Rectal smooth muscle tissue (tissue), 1 donor: ENCODE measurements around the gene ACTR6.

Experiments used
- H3K27ac ChIP-seq: one replicate; pipeline ENCODE4 v1.7.0; 2013; ENCODE audit warnings: low read depth, low read length, inconsistent platforms
- H3K27me3 ChIP-seq: one replicate; pipeline ENCODE4 v1.7.0; 2013; ENCODE audit warnings: low read length; ENCODE audit not compliant: control insufficient read depth, insufficient read depth
- H3K36me3 ChIP-seq: one replicate; pipeline ENCODE4 v1.7.0; 2013; ENCODE audit warnings: low read length; ENCODE audit not compliant: control insufficient read depth, insufficient read depth
- H3K4me1 ChIP-seq: one replicate; pipeline ENCODE4 v1.7.0; 2013; ENCODE audit warnings: low read length; ENCODE audit not compliant: control insufficient read depth, insufficient read depth
- H3K4me3 ChIP-seq: one replicate; pipeline ENCODE4 v1.7.0; 2013; ENCODE audit warnings: low read length
- H3K9ac ChIP-seq: one replicate; pipeline ENCODE4 v1.7.0; 2013; ENCODE audit warnings: low read length

The ACTR6 gene

GRCh38 chr12:100200463-100201181 lies at the start of gene ACTR6:
Gene ACTR6 (plus strand): TSS chr12:100200815. CDS start chr12:100200852, 37 bp downstream.
- H3K4me3 ChIP-seq = peak within 1 kb of the TSS; percentile 94
- no peaks in the 10 kb centered on the region for H3K27me3 ChIP-seq
- H3K4me1 ChIP-seq = peaks cover 3% of the 10 kb centered on the region
- peak within 1 kb of the TSS; percentile 77 for H3K27ac ChIP-seq
- peak within 1 kb of the TSS; percentile 32 for H3K9ac ChIP-seq
- no peaks in the 10 kb centered on the region for H3K36me3 ChIP-seq

DNA sequence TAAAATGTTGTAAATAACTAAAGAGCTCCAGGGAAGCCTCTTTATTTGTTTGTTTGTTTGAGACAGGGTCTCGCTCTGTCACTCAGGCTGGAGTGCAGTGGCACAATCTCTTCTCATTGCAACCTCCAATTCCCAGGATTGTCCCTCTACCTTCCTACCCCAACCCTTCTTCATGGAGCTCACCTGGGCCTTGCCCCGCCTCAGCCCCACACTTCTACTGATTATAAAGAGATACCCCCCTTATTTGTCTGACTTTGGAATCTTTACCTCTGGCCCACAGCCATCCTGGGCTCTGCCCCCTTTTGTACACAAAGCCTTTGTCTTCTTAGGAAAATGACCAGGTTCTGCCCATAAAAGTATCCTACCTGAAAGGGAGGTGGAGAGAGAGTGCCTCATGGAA lies 48.8 kb upstream of the ACTR6 start:
- no peak overlapping the region for H3K9ac ChIP-seq
- no peaks in the 10 kb centered on the region for H3K36me3 ChIP-seq
- H3K27me3 ChIP-seq = no peaks in the 10 kb centered on the region
- no peaks in the 10 kb centered on the region for H3K4me1 ChIP-seq
- no peak overlapping the region for H3K4me3 ChIP-seq
- no peak overlapping the region for H3K27ac ChIP-seq

DNA sequence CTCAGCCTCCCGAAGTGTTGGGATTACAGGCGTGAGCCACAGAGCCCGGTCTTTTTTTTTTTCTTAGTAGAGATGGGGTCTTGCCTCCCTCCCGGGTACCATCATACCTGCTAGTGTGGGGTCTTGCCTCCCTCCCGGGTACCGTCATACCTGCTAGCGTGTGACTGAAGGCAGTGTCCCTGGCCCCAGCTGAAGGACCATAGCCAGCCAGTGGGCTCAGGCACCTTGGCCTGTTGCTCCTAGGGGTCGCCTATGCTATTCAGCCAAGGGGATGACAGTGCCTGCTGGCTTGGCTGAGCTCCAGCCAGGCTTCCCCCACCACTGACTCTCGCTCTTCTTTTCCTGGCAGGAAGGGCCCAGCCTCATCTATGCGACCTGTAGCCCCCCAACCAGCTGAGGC lies 47.5 kb upstream of the ACTR6 start:
- Histone ChIP-seq H3K4me1 (no peaks in the 10 kb centered on the region), H3K36me3 (no peaks in the 10 kb centered on the region), H3K4me3 (no peak overlapping the region), H3K27ac (no peak overlapping the region), H3K27me3 (no peaks in the 10 kb centered on the region), H3K9ac (no peak overlapping the region)

DNA sequence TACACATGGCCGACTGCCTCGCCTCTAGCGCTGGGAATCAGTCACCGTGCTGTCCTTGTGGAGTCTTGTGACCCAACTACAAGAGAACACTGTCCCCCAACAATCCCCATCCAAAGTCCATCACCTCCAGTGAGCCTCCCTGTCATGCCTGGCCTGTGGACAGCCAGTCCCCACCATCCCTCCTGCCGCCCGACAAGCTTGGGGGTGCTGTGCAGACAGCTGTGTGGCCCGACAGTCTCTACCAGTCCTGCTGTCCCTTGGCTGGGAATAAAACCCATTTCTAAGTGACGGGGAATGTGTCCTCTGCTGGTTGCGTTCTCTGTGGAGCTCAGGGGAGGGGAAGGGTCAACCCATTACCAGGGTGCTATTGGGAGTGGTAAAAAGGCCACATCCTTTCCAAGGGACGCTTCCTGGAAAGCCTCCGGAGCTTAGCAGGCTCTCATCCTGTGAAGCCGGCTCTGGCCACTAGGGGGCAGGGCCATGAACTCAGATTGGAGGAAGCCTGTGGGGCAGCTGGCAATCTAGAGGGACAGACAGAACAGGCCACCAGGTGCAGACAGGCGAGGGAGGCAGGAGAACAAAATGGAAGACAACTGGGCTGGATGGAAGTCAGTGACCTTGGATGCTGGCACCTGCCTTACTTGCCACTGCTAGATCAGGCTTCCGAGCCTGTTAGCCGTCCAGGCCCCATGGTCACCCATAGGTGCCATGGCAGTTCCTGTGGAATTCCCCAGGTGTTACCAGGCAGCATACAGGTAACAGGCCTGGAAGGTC lies 46.0 kb upstream of the ACTR6 start:
- no peak overlapping the region for H3K4me3 ChIP-seq
- H3K9ac ChIP-seq = no peak overlapping the region
- no peaks in the 10 kb centered on the region for H3K27me3 ChIP-seq
- H3K27ac ChIP-seq = no peak overlapping the region
- no peaks in the 10 kb centered on the region for H3K4me1 ChIP-seq
- no peaks in the 10 kb centered on the region for H3K36me3 ChIP-seq

GRCh38 chr12:100156731-100157426 lies 43.7 kb upstream of the ACTR6 start:
- Histone ChIP-seq H3K4me1 (no peaks in the 10 kb centered on the region), H3K36me3 (no peaks in the 10 kb centered on the region), H3K27me3 (no peaks in the 10 kb centered on the region), H3K9ac (no peak overlapping the region), H3K27ac (no peak overlapping the region), H3K4me3 (no peak overlapping the region)

GRCh38 chr12:100157427-100157821 lies 43.2 kb upstream of the ACTR6 start:
- Histone ChIP-seq H3K4me3 (no peak overlapping the region), H3K27me3 (no peaks in the 10 kb centered on the region), H3K9ac (no peak overlapping the region), H3K27ac (no peak overlapping the region), H3K36me3 (no peaks in the 10 kb centered on the region), H3K4me1 (no peaks in the 10 kb centered on the region)

GRCh38 chr12:100158535-100158934 lies 42.1 kb upstream of the ACTR6 start:
- Histone ChIP-seq H3K4me1 (no peaks in the 10 kb centered on the region), H3K27ac (no peak overlapping the region), H3K4me3 (no peak overlapping the region), H3K9ac (no peak overlapping the region), H3K36me3 (no peaks in the 10 kb centered on the region), H3K27me3 (no peaks in the 10 kb centered on the region)

- Histone ChIP-seq H3K36me3 (no peaks in the 10 kb centered on the region), H3K4me3 (no peak overlapping the region), H3K27me3 (no peaks in the 10 kb centered on the region), H3K4me1 (no peaks in the 10 kb centered on the region), H3K9ac (no peak overlapping the region), H3K27ac (no peak overlapping the region)
These were observed 41.1 kb upstream of the ACTR6 start for GRCh38 chr12:100159391-100160104.

GRCh38 chr12:100163416-100164152 lies 37.0 kb upstream of the ACTR6 start:
- H3K4me1 ChIP-seq = no peaks in the 10 kb centered on the region
- no peaks in the 10 kb centered on the region for H3K36me3 ChIP-seq
- no peak overlapping the region for H3K9ac ChIP-seq
- H3K4me3 ChIP-seq = peak overlapping the region; percentile 39
- no peak overlapping the region for H3K27ac ChIP-seq
- H3K27me3 ChIP-seq = no peaks in the 10 kb centered on the region

GRCh38 chr12:100164153-100164704 lies 36.4 kb upstream of the ACTR6 start:
- no peak overlapping the region for H3K27ac ChIP-seq
- H3K27me3 ChIP-seq = no peaks in the 10 kb centered on the region
- no peaks in the 10 kb centered on the region for H3K36me3 ChIP-seq
- H3K4me1 ChIP-seq = no peaks in the 10 kb centered on the region
- peak overlapping the region; percentile 39 for H3K4me3 ChIP-seq
- no peak overlapping the region for H3K9ac ChIP-seq

DNA sequence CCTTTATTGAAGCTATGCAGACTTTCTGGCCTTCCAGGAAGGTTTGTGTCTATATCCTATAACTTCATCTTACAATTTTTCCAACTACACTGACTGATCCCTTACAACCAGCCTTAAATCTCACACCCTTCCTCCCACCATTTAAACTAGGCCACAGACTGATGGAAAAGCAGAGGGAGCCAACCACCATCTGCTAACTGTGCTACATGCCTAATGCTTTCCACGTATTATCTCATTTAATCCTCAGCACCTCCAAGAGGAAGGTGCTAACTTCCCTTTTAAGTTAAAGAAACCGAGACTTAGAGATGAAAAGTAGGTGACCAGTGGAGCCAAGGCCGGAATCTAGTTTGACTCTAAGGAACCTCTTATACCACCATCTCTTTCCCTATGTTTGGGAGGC lies 35.3 kb upstream of the ACTR6 start:
- Histone ChIP-seq H3K4me1 (no peaks in the 10 kb centered on the region), H3K4me3 (no peak overlapping the region), H3K27me3 (no peaks in the 10 kb centered on the region), H3K27ac (no peak overlapping the region), H3K36me3 (no peaks in the 10 kb centered on the region), H3K9ac (no peak overlapping the region)
